Anterior cingulate cortex (tissue), 58 donors: ENCODE measurements around the gene DENND5B.
"Not testable (repeated sequence)": the region's sequence is repeated elsewhere in the genome, so short reads cannot be mapped to it uniquely, and the experiment has no call there.

Experiments
- DNase-seq, 58 donors: peaks; one replicate each; lab custom pipeline; 2025; lab: John Stamatoyannopoulos, UW

The DENND5B gene

GRCh38 chr12:31510034-31510433, 80.9 kb downstream of the DENND5B start:
- DNase-seq: no peak

- no peak for DNase-seq
Observed at GRCh38 chr12:31508436-31509150, 82.3 kb downstream of the DENND5B start.

- DNase-seq: no peak
Observed at GRCh38 chr12:31507966-31508365, 83.0 kb downstream of the DENND5B start.

GRCh38 chr12:31506515-31507306, 84.2 kb downstream of the DENND5B start:
- DNase-seq: no peak

GRCh38 chr12:31504625-31505222, 86.2 kb downstream of the DENND5B start:
- DNase-seq: no peak

- not testable (repeated sequence) for DNase-seq
Observed at GRCh38 chr12:31501014-31501413, 89.9 kb downstream of the DENND5B start.

- no peak for DNase-seq
Observed at GRCh38 chr12:31499567-31499966, 91.4 kb downstream of the DENND5B start.

- DNase-seq: no peak
Observed at GRCh38 chr12:31498424-31498823, 92.5 kb downstream of the DENND5B start.

- no peak for DNase-seq
Observed at GRCh38 chr12:31496257-31496656, 94.7 kb downstream of the DENND5B start.

GRCh38 chr12:31494455-31494854, 96.5 kb downstream of the DENND5B start:
- DNase-seq: no peak

- DNase-seq: no peak
Observed at GRCh38 chr12:31492599-31493196, 98.2 kb downstream of the DENND5B start.

- DNase-seq: no peak
Observed at GRCh38 chr12:31491841-31492598, 98.9 kb downstream of the DENND5B start.

GRCh38 chr12:31491241-31491794, 99.6 kb downstream of the DENND5B start:
- no peak for DNase-seq

GRCh38 chr12:31488737-31489338, 102.1 kb downstream of the DENND5B start:
- no peak for DNase-seq

- no peak for DNase-seq
Observed at GRCh38 chr12:31485571-31485970, 105.4 kb downstream of the DENND5B start.

- DNase-seq: no peak
Observed at GRCh38 chr12:31482816-31483215, 108.1 kb downstream of the DENND5B start.

GRCh38 chr12:31481415-31481814, 109.5 kb downstream of the DENND5B start:
- no peak for DNase-seq

- DNase-seq: no peak
Observed at GRCh38 chr12:31479516-31480210, 111.3 kb downstream of the DENND5B start.

GRCh38 chr12:31478898-31479297, 112.0 kb downstream of the DENND5B start:
- DNase-seq: no peak
